Muscle of arm (tissue), 12 donors: Measurements from ENCODE around the gene LAIR1. TPM values are rescaled to one million over a fixed set of nuclear protein-coding genes. Genes with fewer than 3 reads are reported as not detected.
"Not testable (repeated sequence)": the region's sequence is repeated elsewhere in the genome, so short reads cannot be mapped to it uniquely, and the experiment has no call there.

Experiments used
- DNase-seq: peaks from one replicate; pipeline ENCODE4 v3.0.0-alpha.2; 2013
- polyA plus RNA-seq, 12 donors: library from polyadenylated mRNA; unstranded; fragments of 120-200 nt; gene quantifications; one replicate each; pipeline ENCODE4 v1.2.1, GENCODE V29; 2013; ENCODE audit not compliant: insufficient read length in 12 of 12

Gene LAIR1
- polyA plus RNA-seq, 12 donors: 5.6 to 14.3 (median 6.7) TPM; not detected in 2

- DNase-seq: no peak
These were observed 16.2 kb upstream of the LAIR1 start for GRCh38 chr19:54380897-54381296.

- DNase-seq: no peak
These were observed 14.5 kb upstream of the LAIR1 start for GRCh38 chr19:54379187-54379678.

GRCh38 chr19:54376610-54377285 is 12.0 kb upstream of the LAIR1 start:
- DNase-seq: no peak

- not testable (repeated sequence) for DNase-seq
These were observed 10.6 kb upstream of the LAIR1 start for GRCh38 chr19:54375181-54375938.

- DNase-seq: no peak
These were observed 9.3 kb upstream of the LAIR1 start for GRCh38 chr19:54373781-54374631.

GRCh38 chr19:54371453-54371852 is 6.7 kb upstream of the LAIR1 start:
- DNase-seq: not testable (repeated sequence)

GRCh38 chr19:54370434-54370796 is 5.7 kb upstream of the LAIR1 start:
- not testable (repeated sequence) for DNase-seq

- not testable (repeated sequence) for DNase-seq
These were observed 5.1 kb upstream of the LAIR1 start for GRCh38 chr19:54369688-54370433.

GRCh38 chr19:54369082-54369687 is 4.5 kb upstream of the LAIR1 start:
- DNase-seq: no peak

GRCh38 chr19:54366811-54367210 is 2.1 kb upstream of the LAIR1 start:
- DNase-seq: no peak

GRCh38 chr19:54365798-54366197 is 1.1 kb upstream of the LAIR1 start:
- DNase-seq: not testable (repeated sequence)

- not testable (repeated sequence) for DNase-seq
These were observed 2.9 kb downstream of the LAIR1 start for GRCh38 chr19:54361680-54362422.

GRCh38 chr19:54359149-54359820 is 5.4 kb downstream of the LAIR1 start:
- DNase-seq: not testable (repeated sequence)

GRCh38 chr19:54357381-54357780 is 7.3 kb downstream of the LAIR1 start:
- DNase-seq: no peak

- DNase-seq: no peak
These were observed 8.2 kb downstream of the LAIR1 start for GRCh38 chr19:54356444-54357056.

- DNase-seq: no peak
These were observed 9.1 kb downstream of the LAIR1 start for GRCh38 chr19:54355675-54356074.

- DNase-seq: no peak
These were observed 10.0 kb downstream of the LAIR1 start for GRCh38 chr19:54354761-54355160.

GRCh38 chr19:54352546-54352945 is 12.2 kb downstream of the LAIR1 start:
- no peak for DNase-seq

GRCh38 chr19:54352041-54352440 is 12.7 kb downstream of the LAIR1 start:
- no peak for DNase-seq
